GM23248 (cell line): ENCODE data around the gene MGAT2.

Experiments
- EZH2 ChIP-seq: fragments of 200-600 bp; sonication (generic); IDR thresholded peaks from 2 replicates; pipeline ENCODE4 v1.6.1; 2018; ENCODE audit warnings: antibody characterized with exemption, mild to moderate bottlenecking; ENCODE audit not compliant: insufficient read depth, poor library complexity, severe bottlenecking
- EZH2phosphoT487 ChIP-seq: fragments of 200-600 bp; sonication (generic); IDR thresholded peaks from 2 replicates; pipeline ENCODE4 v1.6.1; 2018; ENCODE audit warnings: antibody characterized with exemption, moderate library complexity, mild to moderate bottlenecking, low read depth; ENCODE audit not compliant: insufficient read depth

DNA sequence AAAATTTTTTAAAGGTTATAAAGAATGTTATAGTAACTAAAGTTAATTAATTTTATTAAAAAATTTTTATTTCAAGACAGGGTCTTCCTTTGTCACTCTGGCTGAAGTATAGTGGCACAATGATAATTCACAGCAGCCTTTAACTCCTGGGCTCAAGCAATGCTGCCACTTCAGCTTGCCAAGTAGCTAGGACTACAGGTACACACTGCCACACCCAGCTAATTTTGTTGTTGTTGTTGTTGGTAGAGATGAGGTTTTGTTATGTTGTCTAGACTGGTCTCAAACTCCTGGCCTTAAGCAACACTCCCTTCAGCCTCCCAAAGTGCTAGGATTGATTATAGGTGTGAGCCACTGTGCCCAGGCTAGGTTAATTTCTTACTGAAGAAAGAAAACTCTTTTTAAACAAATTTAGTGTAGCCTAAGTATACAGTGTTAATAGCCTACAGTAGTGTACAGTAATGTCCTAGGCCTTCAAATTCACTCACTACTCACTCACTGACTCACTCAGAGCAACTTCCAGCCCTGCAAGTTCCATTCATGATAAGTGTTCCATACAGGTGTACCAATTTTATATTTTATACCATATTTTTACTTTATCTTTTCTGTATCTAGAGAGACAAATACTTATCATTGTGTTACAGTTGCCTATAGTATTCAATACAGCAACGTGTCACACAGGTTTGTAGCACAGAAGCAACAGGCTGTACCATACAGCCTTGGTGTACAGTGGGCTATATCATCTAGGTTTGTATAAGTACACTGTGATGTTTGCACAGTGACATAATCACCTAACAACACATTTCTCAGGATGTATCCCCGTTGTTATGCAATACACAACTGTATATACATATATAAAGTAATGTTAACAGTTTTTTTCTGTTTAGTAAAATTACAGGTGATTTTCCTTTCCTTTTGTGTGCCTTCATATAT, 39.2 kb downstream of the MGAT2 start:
- TF ChIP-seq EZH2phosphoT487 (no peak), EZH2 (no peak)
